Prostate gland (tissue), 2 donors: ENCODE results near the gene AGXT. TPM values are rescaled to one million over a fixed set of nuclear protein-coding genes. Genes with fewer than 3 reads are reported as not detected.
A peak's percentile ranks its signal among the peaks of the same experiment; 100 is the strongest.
"Not testable (repeated sequence)": the region's sequence is repeated elsewhere in the genome, so short reads cannot be mapped to it uniquely, and the experiment has no call there.

Experiments
- DNase-seq: peaks from one replicate; pipeline ENCODE4 v3.0.0-alpha.2; 2019; ENCODE audit warnings: low spot score
- H3K27ac ChIP-seq, 2 donors: fragments of 200-600 bp; sonication (generic); 2 replicates each; pipeline ENCODE4 v1.5.1; 2017 to 2019
- H3K27me3 ChIP-seq: fragments of 200-600 bp; sonication (generic); replicated peaks from 2 replicates; pipeline ENCODE4 v1.5.1; 2019; ENCODE audit not compliant: insufficient read depth
- H3K36me3 ChIP-seq, 2 donors: fragments of 200-600 bp; sonication (generic); 1 replicate in 1 of 2; 2 replicates in 1 of 2; pipeline versions ENCODE4 v1.5.1 to v1.8.1; 2017 to 2019
- H3K4me1 ChIP-seq: fragments of 200-600 bp; sonication (generic); replicated peaks from 2 replicates; pipeline ENCODE4 v1.5.1; 2019
- H3K4me3 ChIP-seq, 2 donors: fragments of 200-600 bp; sonication (generic); 2 replicates each; pipeline ENCODE4 v1.5.1; 2017 to 2019
- H3K9me3 ChIP-seq: fragments of 200-600 bp; sonication (generic); 2 replicates; pipeline ENCODE4 v1.5.1; 2017
- POLR2A ChIP-seq: fragments of 450-650 bp; IDR thresholded peaks from one replicate; pipeline ENCODE4 v1.6.1; 2016; ENCODE audit warnings: antibody characterized with exemption, mild to moderate bottlenecking
- POLR2AphosphoS5 ChIP-seq: sonication (generic); formaldehyde crosslinking; IDR thresholded peaks from one replicate; pipeline ENCODE4 v1.6.1; 2017; ENCODE audit warnings: antibody characterized with exemption
- WGBS: methylation state at CpG from one replicate; pipeline ENCODE4 v1.1.5; 2018; 5-methylcytosine and 5-hydroxymethylcytosine counted together
- intact Hi-C: fragments of 100-400 bp; cut with DNase I; formaldehyde crosslinking; loops from one replicate; pipeline ENCODE4 v1.14.2; 2022
- total RNA-seq, 2 donors: library from RNA; depleted of rRNA; stranded (reverse); fragments of >200 nt; gene quantifications; one replicate each; pipeline ENCODE4 v1.1.0, GENCODE V29; 2016
- TF ChIP-seq, protein P1 (sequence below), 4 experiments: fragments of 200-600 bp in 2 of 4; fragments of 450-650 bp in 2 of 4; sonication (generic) in 2 of 4; IDR thresholded peaks; 1 replicate in 3 of 4; 2 replicates in 1 of 4; pipeline ENCODE4 v1.5.1; 2016 to 2019; ENCODE audit warnings: antibody characterized with exemption in 4 of 4, mild to moderate bottlenecking in 2 of 4, moderate library complexity in 2 of 4

AGXT gene
- total RNA-seq, 2 donors from 2014 or later = not detected

DNA sequence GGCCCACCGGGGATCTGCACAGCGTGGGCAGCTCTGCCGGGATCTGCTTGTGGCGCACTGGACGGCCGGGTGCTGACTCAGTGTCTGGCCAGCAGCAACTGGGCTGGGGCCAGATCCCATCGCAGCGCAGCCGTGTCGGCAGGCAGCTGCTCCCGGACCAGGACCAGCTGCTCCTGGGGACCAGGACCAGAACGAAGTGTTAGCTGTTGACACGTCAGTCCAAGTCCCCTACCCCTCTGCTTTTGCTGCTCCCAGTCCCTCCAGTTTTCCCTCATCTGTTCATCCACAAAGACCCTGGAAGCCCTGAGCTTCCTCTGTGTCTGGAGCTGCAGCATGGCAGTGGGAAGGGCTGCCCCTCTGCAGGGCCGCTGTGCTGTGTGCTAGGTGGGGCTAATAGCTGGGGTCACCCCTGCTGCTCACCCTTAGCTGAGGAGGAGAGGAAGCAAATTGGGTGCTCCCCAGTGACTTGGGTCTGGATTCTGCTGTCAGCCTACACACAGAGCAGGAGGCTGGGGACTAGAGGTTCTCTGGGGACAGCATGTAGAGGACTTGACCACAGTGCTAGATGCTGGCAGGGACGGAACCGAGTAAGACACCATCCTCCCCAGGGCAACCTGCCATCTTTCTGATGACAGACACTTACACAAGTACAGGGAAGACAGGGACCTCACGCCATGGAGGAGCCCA is 31.7 kb upstream of the AGXT start:
- Histone ChIP-seq H3K4me1 (peaks cover under 1% of the 10 kb centered on the region), H3K9me3 (no peaks in the 10 kb centered on the region), H3K4me3 (no peak overlapping the region), H3K36me3 (no peaks in the 10 kb centered on the region), H3K27ac (no peak overlapping the region), H3K27me3 (no peaks in the 10 kb centered on the region)
- intact Hi-C loops = no loop called here
- 58% methylated on average over 17 of the region's 17 CpGs for WGBS
- TF ChIP-seq POLR2A (no peak), POLR2AphosphoS5 (no peak)
- TF ChIP-seq, protein P1, sequence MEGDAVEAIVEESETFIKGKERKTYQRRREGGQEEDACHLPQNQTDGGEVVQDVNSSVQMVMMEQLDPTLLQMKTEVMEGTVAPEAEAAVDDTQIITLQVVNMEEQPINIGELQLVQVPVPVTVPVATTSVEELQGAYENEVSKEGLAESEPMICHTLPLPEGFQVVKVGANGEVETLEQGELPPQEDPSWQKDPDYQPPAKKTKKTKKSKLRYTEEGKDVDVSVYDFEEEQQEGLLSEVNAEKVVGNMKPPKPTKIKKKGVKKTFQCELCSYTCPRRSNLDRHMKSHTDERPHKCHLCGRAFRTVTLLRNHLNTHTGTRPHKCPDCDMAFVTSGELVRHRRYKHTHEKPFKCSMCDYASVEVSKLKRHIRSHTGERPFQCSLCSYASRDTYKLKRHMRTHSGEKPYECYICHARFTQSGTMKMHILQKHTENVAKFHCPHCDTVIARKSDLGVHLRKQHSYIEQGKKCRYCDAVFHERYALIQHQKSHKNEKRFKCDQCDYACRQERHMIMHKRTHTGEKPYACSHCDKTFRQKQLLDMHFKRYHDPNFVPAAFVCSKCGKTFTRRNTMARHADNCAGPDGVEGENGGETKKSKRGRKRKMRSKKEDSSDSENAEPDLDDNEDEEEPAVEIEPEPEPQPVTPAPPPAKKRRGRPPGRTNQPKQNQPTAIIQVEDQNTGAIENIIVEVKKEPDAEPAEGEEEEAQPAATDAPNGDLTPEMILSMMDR (IDR thresholded peaks at IDR 0.05) = no peak
- DNase-seq = no peak

DNA sequence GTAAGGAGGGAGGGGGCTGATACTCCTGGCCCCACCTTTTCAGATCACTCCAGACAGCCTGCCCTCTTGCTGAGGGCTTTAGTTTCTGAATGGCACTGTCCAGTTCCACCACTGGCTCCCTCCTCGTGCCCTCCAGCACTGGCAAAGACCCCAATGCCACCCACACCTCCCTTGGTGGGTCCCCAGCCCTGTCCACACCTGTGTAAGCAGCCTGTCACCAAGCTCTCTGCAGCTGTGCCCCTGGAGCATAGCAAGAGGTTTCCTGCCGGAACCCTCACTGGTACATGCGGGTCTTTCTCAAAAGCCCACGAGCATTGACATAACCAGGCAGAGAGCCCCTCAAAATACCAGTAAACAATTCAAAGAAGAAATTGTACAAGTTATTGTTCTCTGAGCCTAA is 31.0 kb upstream of the AGXT start:
- Histone ChIP-seq H3K27me3 (no peaks in the 10 kb centered on the region), H3K4me1 (no peaks in the 10 kb centered on the region), H3K27ac (no peak overlapping the region), H3K4me3 (no peak overlapping the region), H3K36me3 (no peaks in the 10 kb centered on the region), H3K9me3 (no peaks in the 10 kb centered on the region)
- TF ChIP-seq, protein P1 (IDR thresholded peaks at IDR 0.05) = no peak
- TF ChIP-seq POLR2A (no peak), POLR2AphosphoS5 (no peak)
- DNase-seq = no peak
- intact Hi-C loops = no loop called here
- 50% methylated on average over 4 of the region's 4 CpGs for WGBS

DNA sequence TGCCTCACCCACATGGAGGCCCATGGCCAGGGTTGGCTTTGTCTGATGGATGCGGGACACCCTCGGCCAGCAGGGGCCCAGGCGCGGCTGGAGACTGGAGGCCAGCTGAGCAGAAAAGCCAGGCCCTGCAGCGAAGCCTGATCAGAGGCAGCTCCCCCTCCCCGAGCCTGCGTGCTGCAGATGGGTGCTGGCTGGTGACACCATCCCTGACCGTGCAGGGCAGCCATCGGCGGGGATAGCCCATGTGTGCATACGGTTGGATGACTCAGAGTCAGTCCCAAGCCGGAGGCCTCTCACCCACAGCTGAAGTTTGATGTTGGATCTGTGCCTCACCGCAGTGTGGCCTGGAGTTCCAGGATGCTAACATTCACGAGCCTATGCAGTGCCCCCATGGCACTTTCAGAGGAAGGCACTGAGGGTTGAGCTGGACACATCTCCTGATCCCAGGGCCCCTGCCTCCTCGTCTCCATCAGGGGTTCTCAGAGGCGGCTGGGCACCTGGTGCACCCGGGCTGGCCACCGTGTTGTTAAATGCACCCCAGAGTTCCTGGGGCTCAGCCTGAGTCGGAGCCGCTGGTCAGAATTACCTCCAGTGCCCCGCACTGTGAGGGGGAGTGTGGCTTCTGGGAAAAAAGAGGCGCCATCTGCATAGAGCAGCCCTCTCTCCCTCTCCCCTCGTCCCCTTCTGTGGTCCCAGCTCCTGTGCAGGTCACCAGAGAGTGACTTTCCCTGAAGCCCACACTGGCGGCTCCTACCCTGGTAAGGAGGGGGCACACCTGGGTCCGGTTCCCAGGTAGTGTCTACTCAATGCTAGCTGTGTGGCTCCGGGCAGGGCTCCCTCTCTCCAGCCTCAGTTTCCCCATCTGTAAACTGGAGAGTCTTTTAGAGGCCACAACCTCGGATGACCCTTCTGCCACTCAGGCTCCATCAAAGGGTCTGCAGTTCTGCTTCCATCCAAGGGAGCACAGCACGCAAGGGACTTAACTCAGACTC is 29.2 kb upstream of the AGXT start:
- intact Hi-C loops = no loop called here
- H3K36me3 ChIP-seq = no peaks in the 10 kb centered on the region
- no peaks in the 10 kb centered on the region for H3K4me1 ChIP-seq
- DNase-seq = no peak
- no peaks in the 10 kb centered on the region for H3K27me3 ChIP-seq
- 92% methylated on average over 28 of the region's 28 CpGs for WGBS
- TF ChIP-seq, protein P1 (IDR thresholded peaks at IDR 0.05) = no peak
- TF ChIP-seq POLR2A (no peak), POLR2AphosphoS5 (no peak)
- no peaks in the 10 kb centered on the region for H3K9me3 ChIP-seq
- H3K4me3 ChIP-seq = no peak overlapping the region
- no peak overlapping the region for H3K27ac ChIP-seq

DNA sequence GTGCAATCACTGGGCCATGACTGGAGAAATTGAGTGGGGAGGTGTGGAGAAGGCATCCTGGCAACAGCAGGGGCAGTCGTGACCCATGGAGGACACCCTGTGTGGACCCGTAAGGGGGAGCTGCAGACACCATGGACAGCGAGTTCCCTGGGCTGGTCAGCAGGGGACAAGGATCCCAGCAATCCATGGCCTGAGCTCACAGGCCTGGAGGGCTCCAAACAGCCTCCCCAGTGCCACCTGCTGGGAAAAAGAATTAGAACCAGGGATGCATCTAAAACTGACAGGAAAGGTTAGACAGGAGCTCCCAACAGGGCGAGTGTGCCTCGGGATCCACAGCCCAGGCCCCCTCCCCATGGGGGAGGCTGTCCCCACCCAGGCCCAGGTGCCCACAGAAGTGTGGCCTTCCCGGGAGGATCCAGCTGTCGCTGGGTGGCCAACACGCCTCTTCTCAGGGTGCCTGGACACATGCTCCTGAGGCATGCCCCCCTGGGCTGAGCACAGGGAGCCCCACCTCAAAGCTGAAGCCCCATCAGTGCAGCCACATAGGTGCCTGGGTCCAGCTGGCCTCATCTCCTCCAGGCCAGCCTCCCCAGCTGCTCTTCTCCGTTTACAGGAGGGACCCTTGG is 28.1 kb upstream of the AGXT start:
- H3K9me3 ChIP-seq = no peaks in the 10 kb centered on the region
- intact Hi-C loops = no loop called here
- no peaks in the 10 kb centered on the region for H3K4me1 ChIP-seq
- no peaks in the 10 kb centered on the region for H3K36me3 ChIP-seq
- no peaks in the 10 kb centered on the region for H3K27me3 ChIP-seq
- H3K4me3 ChIP-seq = no peak overlapping the region
- DNase-seq = peak; percentile 49
- H3K27ac ChIP-seq = no peak overlapping the region
- WGBS = 34% methylated on average over 9 of the region's 9 CpGs
- peak; percentile 33 for TF ChIP-seq POLR2AphosphoS5
- no peak for TF ChIP-seq POLR2A
- TF ChIP-seq, protein P1 (IDR thresholded peaks at IDR 0.05) = peak in 3 of 4 experiments; percentile 52 to 69 (median 67)

DNA sequence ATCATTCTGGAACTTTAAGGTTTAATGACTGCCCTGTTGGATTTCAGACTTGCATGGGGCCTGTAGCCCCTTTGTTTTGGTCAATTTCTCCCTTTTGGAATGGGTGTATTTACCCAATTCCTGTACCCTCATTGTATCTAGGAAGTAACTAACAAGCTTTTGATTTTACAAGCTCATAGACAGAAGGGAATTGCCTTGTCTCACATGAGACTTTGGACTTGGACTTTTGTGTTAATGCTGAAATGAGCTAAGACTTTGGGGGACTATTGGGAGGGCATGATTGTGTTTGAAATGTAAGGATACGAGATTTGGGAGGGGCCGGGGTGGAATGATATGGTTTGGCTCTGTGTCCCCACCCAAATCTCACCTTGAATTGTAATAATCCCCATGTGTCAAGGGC is 22.3 kb upstream of the AGXT start:
- DNase-seq, H3K27ac ChIP-seq, H3K9me3 ChIP-seq, H3K4me1 ChIP-seq, H3K4me3 ChIP-seq, intact Hi-C loops, H3K27me3 ChIP-seq, H3K36me3 ChIP-seq: not testable (repeated sequence)
- WGBS = 95% methylated on average over 2 of the region's 2 CpGs
